HG02885 (cell line): Measurements from ENCODE around the gene CPEB2.
A peak's percentile ranks its signal among the peaks of the same experiment; 100 is the strongest.

ENCODE experiments used
- ATAC-seq: cut with Tn5 transposase; IDR thresholded peaks from one replicate; pipeline ENCODE4 v1.9.1; 2021; ENCODE audit warnings: mild to moderate bottlenecking; ENCODE audit not compliant: unreplicated experiment, poor library complexity

CPEB2 gene

GRCh38 chr4:15001869-15002658 is at the start of gene CPEB2:
Gene CPEB2, plus strand, starts transcription at chr4:15002481. Its CDS starts 193 bp downstream, at chr4:15002674.
- peak; percentile 60 for ATAC-seq

DNA sequence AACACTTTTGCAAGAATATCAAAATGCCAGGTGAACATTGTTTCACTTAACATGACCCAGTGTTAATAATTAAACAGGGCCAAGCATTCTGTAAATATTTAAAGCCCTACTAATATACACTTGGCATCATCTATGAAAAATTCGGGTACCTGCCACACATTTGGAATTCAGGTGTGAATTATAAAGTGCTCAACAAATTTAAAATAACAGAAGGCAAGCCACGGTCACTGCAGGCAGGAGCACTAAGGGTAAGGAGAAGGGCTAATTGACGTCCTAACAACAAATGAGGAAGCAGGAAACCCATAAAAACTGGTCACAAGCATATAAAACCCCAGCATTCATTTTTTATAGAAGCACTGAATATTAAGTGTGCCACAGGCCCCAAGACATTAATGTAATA is 43.8 kb upstream of the CPEB2 start:
- ATAC-seq: no peak

GRCh38 chr4:14961292-14961691 is 41.0 kb upstream of the CPEB2 start:
- ATAC-seq: no peak

DNA sequence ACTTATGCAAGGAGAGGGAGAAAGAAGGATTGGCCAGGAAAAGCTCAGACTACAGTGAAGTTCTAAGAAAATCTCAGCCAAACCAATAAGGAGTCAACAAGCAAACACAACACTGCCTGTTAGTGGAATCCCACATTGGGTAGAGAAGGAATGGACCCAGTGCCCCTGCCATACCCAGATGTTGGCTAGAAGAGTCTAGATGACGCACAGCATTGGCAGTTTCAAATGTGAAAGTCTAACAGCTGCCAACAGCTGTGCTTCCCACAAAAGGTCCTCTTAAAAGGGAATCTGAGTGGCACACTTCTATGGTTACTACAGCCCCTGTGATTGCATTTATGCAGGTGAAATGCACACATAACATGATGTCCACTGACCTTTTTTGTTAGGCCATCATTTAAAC is 37.2 kb upstream of the CPEB2 start:
- ATAC-seq: no peak

DNA sequence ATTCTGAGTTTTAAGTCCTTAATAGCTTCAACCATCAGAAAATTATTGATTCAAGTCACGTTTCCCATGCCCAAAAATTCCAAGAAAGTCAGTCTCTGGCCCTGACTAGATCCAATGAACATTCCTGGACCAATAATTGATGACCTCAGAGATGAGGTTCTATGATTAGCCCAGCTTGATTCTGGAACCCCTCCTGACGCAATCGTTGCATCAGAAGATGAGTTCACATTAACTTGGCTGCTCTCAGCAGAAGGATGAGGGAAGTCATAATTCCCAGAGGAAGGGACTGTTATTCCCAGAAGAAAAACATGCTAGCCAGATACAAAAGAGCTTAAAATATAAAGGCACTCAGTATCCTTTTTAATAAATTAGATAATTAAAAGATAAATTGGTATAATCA is 34.3 kb upstream of the CPEB2 start:
- no peak for ATAC-seq

DNA sequence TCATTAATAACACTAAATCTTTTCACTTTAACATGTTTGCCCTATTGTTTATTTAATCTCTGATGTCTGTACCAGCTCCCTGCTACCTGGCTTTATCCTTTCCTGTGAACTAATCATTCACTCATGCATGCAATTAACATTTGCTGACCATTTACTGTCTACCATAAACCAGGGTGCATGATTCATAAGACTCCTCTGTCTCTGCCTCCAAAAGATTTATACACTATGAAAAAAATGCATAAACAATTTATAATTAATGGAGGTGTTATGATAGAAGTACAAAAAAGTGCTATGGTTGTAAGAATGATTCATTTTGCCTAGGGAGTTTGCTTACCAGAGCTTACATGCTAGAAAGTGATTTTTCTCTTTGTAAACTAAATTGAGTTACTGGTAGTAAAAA is 24.5 kb upstream of the CPEB2 start:
- ATAC-seq: no peak

GRCh38 chr4:14984448-14984847 is 17.8 kb upstream of the CPEB2 start:
- no peak for ATAC-seq

DNA sequence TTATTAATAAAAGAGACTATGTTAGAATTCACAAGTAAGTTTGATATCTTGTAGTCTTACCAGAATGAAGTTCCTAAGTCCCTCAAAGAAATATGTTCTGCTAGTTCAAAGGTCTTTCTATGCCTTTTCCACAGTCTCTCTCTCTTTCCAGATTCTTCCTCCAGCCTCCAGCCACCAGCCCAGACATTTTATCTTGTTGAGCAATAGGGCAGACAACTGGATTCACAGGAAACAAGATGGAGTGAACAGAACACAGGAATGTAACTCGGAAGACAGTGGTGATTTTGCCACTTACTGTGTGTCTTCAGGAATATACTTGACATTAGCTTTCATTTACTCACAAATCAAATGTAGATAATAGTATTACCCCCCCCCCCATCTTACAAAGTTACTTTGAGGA is 17.1 kb upstream of the CPEB2 start:
- no peak for ATAC-seq

DNA sequence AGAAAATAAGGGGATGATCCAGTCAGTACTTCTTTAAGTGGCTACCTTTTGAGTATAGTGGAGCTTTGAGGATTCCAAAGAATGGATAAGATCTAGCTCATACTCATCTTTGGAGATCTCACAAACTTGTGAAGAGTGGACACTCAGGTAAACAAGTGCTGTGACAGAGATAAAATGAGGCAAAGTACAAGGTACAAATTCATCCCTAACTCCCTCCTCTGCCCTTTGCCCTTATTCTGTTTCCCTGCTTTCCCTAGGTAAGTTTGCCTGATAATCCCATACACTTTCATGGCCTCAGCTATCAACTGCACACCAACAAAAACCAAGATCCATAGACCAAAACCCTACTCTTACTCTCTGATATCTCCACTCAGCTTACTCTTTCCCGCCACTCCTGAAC is 16.4 kb upstream of the CPEB2 start:
- ATAC-seq: no peak

DNA sequence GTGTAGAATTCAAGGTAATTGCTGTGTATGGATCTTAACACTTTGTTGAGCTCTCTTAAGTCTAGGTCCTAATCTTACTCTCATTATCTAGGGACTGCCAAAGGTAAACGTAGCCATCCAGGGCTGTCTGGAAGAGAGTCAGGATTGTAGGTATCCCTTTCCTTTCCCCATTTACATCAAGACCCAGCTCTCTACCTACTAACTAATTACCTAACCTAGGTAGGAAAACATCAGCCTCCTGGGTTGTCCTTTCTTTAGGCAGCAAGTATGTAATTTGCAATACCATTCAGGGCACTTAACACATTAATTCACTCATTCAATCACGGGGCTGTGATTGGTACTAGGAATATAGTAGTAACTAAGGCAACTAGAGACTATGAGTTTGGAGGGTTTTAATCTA is 15.2 kb upstream of the CPEB2 start:
- ATAC-seq: no peak

- no peak for ATAC-seq
Observed at GRCh38 chr4:14990484-14990883, 11.8 kb upstream of the CPEB2 start.

DNA sequence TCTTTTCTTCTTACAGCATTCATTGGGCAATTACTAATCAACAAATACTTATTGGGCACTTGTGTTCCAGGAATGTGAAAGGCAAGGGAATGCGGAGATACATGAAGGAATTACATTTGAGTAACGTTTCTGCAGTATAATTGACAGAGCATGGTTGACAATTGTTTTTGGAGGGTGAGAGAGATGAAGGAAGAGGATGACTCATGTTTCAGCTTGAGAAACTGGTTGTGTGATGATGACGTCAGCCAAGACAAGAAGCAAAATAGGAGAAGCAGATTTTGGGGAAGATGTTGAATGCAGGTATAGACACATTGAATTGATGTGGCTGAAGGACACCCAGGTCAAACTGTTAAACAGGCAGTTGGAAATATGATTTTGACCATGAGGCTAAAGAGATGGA is 8.0 kb upstream of the CPEB2 start:
- ATAC-seq: no peak

DNA sequence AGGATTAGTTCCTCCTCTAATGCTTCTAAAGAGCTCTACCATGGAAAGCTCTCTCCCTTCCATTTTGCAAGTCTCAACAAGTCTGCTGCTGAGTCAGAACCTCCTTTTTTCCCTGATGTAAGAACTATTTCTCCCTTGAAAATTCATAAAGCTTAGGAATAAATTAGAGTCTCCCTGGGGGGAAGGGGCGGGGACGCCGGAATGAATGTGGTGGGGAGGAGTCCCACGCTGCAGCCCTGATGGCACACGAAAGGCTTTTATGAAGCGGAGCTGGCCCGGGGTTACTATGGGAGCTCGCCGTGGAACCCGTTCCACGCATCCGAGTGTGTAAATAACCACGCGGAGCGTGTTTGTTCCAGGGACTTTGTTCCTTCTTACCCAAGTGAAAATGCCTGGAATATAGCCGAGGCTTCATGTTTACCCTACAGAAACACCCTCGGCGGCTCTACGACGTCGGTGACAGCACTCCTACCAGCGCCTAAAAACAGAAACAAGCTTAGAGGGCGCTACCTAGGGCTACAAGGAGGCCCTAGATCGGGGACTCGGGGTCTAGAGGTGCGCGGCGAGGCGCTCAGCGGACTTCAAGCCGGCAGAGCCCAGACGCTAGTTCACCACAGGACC is 923 bp upstream of the CPEB2 start:
- peak; percentile 16 for ATAC-seq

GRCh38 chr4:15002659-15003400 is 549 bp downstream of the CPEB2 start:
- ATAC-seq: peak; percentile 28

DNA sequence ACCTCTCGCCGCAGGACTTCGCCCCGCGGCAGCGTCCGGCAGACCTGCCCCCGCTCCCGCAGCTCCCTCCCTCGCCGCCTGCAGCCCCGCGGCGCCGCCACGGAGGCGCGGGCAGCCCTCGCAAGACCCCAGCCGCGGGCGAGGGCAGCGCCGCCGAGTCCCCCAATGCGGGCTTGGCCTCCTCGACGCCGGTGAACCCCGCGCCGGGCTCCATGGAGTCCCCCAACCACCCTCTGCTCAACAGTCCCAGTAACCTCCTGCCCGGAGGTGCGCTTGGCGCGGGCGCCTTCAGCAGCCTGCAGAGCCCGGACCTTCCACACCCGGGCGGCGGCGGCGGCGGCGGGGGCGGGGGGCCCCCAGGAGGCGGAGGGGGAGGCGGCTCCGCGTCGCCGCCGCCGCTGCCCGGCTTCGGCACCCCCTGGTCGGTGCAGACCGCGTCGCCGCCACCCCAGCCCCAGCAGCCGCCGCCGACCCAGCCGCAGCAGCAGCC is 1.2 kb downstream of the CPEB2 start:
- peak; percentile 18 for ATAC-seq

DNA sequence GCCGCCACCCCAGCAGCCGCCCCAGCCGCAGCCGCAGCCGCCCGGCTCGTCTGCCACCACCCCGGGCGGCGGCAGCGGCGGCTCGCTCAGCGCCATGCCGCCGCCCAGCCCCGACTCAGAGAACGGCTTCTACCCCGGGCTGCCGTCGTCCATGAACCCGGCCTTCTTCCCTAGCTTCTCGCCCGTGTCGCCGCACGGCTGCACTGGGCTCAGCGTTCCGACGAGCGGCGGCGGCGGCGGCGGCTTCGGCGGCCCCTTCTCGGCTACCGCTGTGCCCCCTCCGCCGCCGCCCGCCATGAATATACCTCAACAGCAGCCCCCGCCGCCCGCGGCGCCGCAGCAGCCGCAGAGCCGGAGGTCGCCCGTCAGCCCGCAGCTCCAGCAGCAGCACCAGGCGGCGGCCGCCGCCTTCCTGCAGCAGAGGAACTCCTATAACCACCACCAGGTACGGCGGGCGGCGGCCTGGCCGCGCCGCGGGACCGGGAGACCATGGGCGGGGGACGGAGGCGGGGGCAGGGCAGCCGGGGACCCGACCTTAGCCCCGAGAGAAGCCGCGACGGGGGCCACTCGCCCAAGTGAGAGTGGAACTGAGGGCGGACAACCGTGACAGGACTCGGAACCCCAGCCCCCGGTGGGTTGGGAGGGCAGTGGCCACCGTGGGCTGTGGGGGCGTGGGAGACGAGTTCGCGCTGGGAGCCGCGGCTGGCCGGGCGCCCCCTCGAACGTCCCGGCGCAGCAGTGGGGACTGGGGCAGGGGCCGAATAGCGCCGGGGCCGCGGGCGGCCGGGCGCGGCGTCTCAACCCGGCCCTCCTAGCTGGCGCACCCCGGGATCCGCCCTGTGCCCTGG is 1.8 kb downstream of the CPEB2 start:
- peak; percentile 4 for ATAC-seq

GRCh38 chr4:15004739-15005301 is 2.5 kb downstream of the CPEB2 start:
- ATAC-seq: no peak

- no peak for ATAC-seq
Observed at GRCh38 chr4:15005474-15006115, 3.3 kb downstream of the CPEB2 start.

DNA sequence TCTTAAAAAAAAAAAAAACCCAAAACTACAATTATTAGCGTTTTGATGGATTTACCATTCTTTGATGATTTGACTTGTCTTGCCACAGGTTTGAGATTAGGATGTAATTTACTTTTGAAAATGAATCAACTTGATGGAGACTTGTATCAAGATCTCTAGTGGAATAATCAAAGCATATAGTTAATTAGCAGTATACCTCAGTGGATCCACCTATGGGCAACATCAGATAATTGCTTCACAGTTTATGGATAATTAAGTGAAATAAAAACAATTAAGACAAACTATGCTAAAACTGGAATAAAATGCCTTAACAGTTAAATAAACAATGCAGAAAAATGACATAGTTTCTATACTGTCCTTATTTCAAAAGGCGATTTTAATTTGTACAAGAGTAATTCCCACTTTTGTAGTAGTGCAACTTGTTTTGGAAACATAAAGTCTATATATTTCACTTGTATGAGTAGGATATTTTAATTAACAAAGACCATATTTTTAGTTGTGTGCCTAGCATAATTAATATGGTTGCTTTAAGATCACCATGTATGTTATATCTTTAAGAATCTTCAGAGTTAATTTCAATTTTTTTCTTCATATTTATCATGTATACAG is 4.2 kb downstream of the CPEB2 start:
- ATAC-seq: no peak
